Neuronal stem cell (in vitro differentiated cells): Measurements from ENCODE around the gene SLC7A9.
"Not testable (repeated sequence)": the region's sequence is repeated elsewhere in the genome, so short reads cannot be mapped to it uniquely, and the experiment has no call there.

Source experiments
- DNase-seq: peaks from one replicate; pipeline ENCODE4 v3.0.0-alpha.2; 2013; ENCODE audit warnings: low spot score
- H2AFZ ChIP-seq: one replicate; pipeline ENCODE4 v1.6.1; 2013; ENCODE audit warnings: mild to moderate bottlenecking, low read length, inconsistent platforms
- H2AK5ac ChIP-seq: 2 replicates; pipeline ENCODE4 v1.6.1; 2013; ENCODE audit warnings: low read depth, mild to moderate bottlenecking, inconsistent platforms, low read length, moderate library complexity, mixed read lengths
- H2BK120ac ChIP-seq: 2 replicates; pipeline ENCODE4 v1.6.1; 2013; ENCODE audit warnings: low read depth, mild to moderate bottlenecking, inconsistent platforms, low read length, moderate library complexity, mixed read lengths
- H2BK12ac ChIP-seq: one replicate; pipeline ENCODE4 v1.6.1; 2013; ENCODE audit warnings: low read length, inconsistent platforms
- H2BK15ac ChIP-seq: 2 replicates; pipeline ENCODE4 v1.6.1; 2013; ENCODE audit warnings: mild to moderate bottlenecking, low read length, inconsistent platforms, mixed read lengths
- H2BK5ac ChIP-seq: one replicate; pipeline ENCODE4 v1.6.1; 2013; ENCODE audit warnings: inconsistent platforms, mild to moderate bottlenecking, low read length, moderate library complexity
- H3K14ac ChIP-seq: one replicate; pipeline ENCODE4 v1.6.1; 2013; ENCODE audit warnings: low read length, inconsistent platforms
- H3K18ac ChIP-seq: 2 replicates; pipeline ENCODE4 v1.6.1; 2013; ENCODE audit warnings: low read length, inconsistent platforms
- H3K23ac ChIP-seq: 2 replicates; pipeline ENCODE4 v1.6.1; 2013; ENCODE audit warnings: low read depth, mild to moderate bottlenecking, mixed read lengths, low read length, inconsistent platforms; ENCODE audit not compliant: poor library complexity
- H3K27ac ChIP-seq: replicated peaks from 3 replicates; pipeline ENCODE4 v1.5.1; 2013; ENCODE audit warnings: low read length, inconsistent platforms
- H3K27me3 ChIP-seq, 3 experiments: 2 replicates each; pipeline ENCODE4 v1.6.1; 2013; ENCODE audit warnings: low read length in 3 of 3, mild to moderate bottlenecking in 2 of 3, inconsistent platforms in 1 of 3, low read depth in 1 of 3, mixed read lengths in 1 of 3, moderate library complexity in 1 of 3; ENCODE audit not compliant: control insufficient read depth in 3 of 3, insufficient read depth in 3 of 3
- H3K36me3 ChIP-seq, 2 donors: replicated peaks in 1 of 2; 2 replicates each; pipeline ENCODE4 v1.6.1; 2013; ENCODE audit warnings: low read length in 2 of 2; ENCODE audit not compliant: control insufficient read depth in 2 of 2, insufficient read depth in 2 of 2
- H3K4ac ChIP-seq: 2 replicates; pipeline ENCODE4 v1.6.1; 2013; ENCODE audit warnings: inconsistent platforms, mild to moderate bottlenecking, low read length, moderate library complexity
- H3K4me1 ChIP-seq, 2 donors: 1 replicate in 1 of 2; 2 replicates in 1 of 2; pipeline ENCODE4 v1.6.1; 2013; ENCODE audit warnings: low read length in 2 of 2, low read depth in 1 of 2; ENCODE audit not compliant: control insufficient read depth in 2 of 2, insufficient read depth in 1 of 2
- H3K4me2 ChIP-seq: one replicate; pipeline ENCODE4 v1.6.1; 2013; ENCODE audit warnings: mild to moderate bottlenecking, low read length, inconsistent platforms; ENCODE audit not compliant: insufficient read depth, poor library complexity, severe bottlenecking
- H3K4me3 ChIP-seq, 2 donors: 2 replicates each; pipeline ENCODE4 v1.5.1; 2013; ENCODE audit warnings: low read length in 2 of 2, mild to moderate bottlenecking in 2 of 2, inconsistent platforms in 1 of 2, moderate library complexity in 1 of 2
- H3K79me1 ChIP-seq: one replicate; pipeline ENCODE4 v1.6.1; 2013; ENCODE audit warnings: low read depth, mild to moderate bottlenecking, inconsistent platforms, low read length, moderate library complexity
- H3K9ac ChIP-seq: one replicate; pipeline ENCODE4 v1.6.1; 2013; ENCODE audit warnings: mild to moderate bottlenecking, low read depth, low read length, inconsistent platforms; ENCODE audit not compliant: poor library complexity
- H3K9me3 ChIP-seq, 2 donors: replicated peaks in 1 of 2; 2 replicates each; pipeline versions ENCODE3 to v1.6.1; 2013; ENCODE audit warnings: low read length in 2 of 2, mild to moderate bottlenecking in 2 of 2, inconsistent platforms in 1 of 2, low read depth in 1 of 2, mixed read lengths in 1 of 2, moderate library complexity in 1 of 2; ENCODE audit not compliant: control insufficient read depth in 2 of 2, insufficient read depth in 1 of 2
- H4K8ac ChIP-seq: one replicate; pipeline ENCODE4 v1.6.1; 2013; ENCODE audit warnings: low read depth, mild to moderate bottlenecking, inconsistent platforms, low read length, moderate library complexity
- H4K91ac ChIP-seq: one replicate; pipeline ENCODE4 v1.6.1; 2013; ENCODE audit warnings: low read length, low read depth, mild to moderate bottlenecking, inconsistent platforms; ENCODE audit not compliant: poor library complexity
- WGBS, 2 donors: extraction: QIAGEN DNeasy Blood & Tissue Kit; methylation state at CpG; one replicate each; pipeline ENCODE4 v1.1.7; 2013; ENCODE audit warnings: missing lambda C conversion rate in 2 of 2, mixed read lengths in 1 of 2; ENCODE audit not compliant: insufficient read length in 2 of 2, insufficient replicate concordance in 1 of 2; ENCODE audit errors: extremely low coverage in 2 of 2; 5-methylcytosine and 5-hydroxymethylcytosine counted together

Gene SLC7A9

DNA sequence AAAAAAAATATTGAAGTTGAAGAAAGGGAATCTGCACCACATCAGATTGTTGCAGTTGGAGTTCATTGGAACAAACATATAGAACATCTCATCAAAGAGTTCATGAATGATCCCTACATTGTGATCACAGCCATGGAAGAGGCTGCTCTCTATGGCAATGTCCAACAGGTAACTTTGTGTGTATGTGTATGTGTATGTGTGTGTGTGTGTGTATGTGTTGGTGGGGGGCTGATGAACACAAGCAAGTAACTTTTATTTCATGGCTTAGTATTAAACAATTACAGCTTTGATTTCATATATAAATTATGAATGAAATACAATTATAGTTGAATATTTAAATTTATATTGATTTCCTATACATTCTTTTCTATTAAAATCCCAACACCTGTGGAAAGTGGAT lies 69.4 kb downstream of the SLC7A9 start:
- no peaks in the 10 kb centered on the region for H3K36me3 ChIP-seq
- H2BK15ac ChIP-seq, result no peak overlapping the region
- H3K27me3 ChIP-seq, result peaks cover 0 to 3% (median 0%) of the 10 kb centered on the region in 3 experiments
- H3K9me3 ChIP-seq, result no peaks in the 10 kb centered on the region
- no peak overlapping the region for H3K4me3 ChIP-seq
- H2BK12ac ChIP-seq, result no peak overlapping the region
- no peak overlapping the region for H3K4ac ChIP-seq
- no peak for DNase-seq
- no peak overlapping the region for H2BK120ac ChIP-seq
- no peak overlapping the region for H4K91ac ChIP-seq
- H3K27ac ChIP-seq, result no peak overlapping the region
- no peak overlapping the region for H2AK5ac ChIP-seq
- H2AFZ ChIP-seq, result no peak overlapping the region
- H3K4me2 ChIP-seq, result no peak overlapping the region
- no peak overlapping the region for H2BK5ac ChIP-seq
- no peaks in the 10 kb centered on the region for H3K4me1 ChIP-seq
- no peak overlapping the region for H4K8ac ChIP-seq
- no peaks in the 10 kb centered on the region for H3K79me1 ChIP-seq
- H3K18ac ChIP-seq, result no peak overlapping the region
- H3K23ac ChIP-seq, result no peak overlapping the region
- H3K9ac ChIP-seq, result no peak overlapping the region
- H3K14ac ChIP-seq, result no peak overlapping the region

DNA sequence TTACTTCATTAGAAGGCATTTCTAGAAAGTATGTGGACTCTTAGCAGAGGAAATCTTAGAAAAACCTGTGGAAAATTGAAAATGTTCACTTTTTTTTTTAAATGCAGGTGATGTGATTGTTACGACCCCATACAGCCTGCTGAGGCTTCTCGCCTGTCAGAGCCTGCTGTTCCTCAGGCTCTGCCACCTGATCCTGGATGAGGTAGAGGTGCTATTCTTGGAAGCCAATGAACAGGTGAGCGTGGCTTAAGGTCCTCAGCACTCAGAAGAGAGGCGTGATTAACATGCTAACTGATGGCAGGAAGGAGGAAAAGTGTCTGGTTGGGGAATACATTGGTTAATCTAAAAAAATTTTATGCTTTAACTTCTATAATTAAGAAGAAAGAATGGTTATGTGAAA lies 71.4 kb downstream of the SLC7A9 start:
- no peak overlapping the region for H4K8ac ChIP-seq
- no peak overlapping the region for H2AFZ ChIP-seq
- H2AK5ac ChIP-seq, result no peak overlapping the region
- no peak overlapping the region for H4K91ac ChIP-seq
- H3K27ac ChIP-seq, result no peak overlapping the region
- H2BK5ac ChIP-seq, result no peak overlapping the region
- DNase-seq, result no peak
- H3K79me1 ChIP-seq, result no peaks in the 10 kb centered on the region
- no peak overlapping the region for H2BK15ac ChIP-seq
- no peaks in the 10 kb centered on the region for H3K4me1 ChIP-seq
- no CpG with 5 or more reads among the region's 4 CpGs for WGBS, 2 donors
- no peak overlapping the region for H3K14ac ChIP-seq
- peaks cover 0 to 3% (median 0%) of the 10 kb centered on the region in 3 experiments for H3K27me3 ChIP-seq
- H3K4ac ChIP-seq, result no peak overlapping the region
- H2BK120ac ChIP-seq, result no peak overlapping the region
- H3K9me3 ChIP-seq, result no peaks in the 10 kb centered on the region
- H3K18ac ChIP-seq, result no peak overlapping the region
- no peak overlapping the region for H2BK12ac ChIP-seq
- no peak overlapping the region for H3K23ac ChIP-seq
- H3K4me2 ChIP-seq, result no peak overlapping the region
- H3K36me3 ChIP-seq, result no peaks in the 10 kb centered on the region
- no peak overlapping the region for H3K9ac ChIP-seq
- H3K4me3 ChIP-seq, result no peak overlapping the region

DNA sequence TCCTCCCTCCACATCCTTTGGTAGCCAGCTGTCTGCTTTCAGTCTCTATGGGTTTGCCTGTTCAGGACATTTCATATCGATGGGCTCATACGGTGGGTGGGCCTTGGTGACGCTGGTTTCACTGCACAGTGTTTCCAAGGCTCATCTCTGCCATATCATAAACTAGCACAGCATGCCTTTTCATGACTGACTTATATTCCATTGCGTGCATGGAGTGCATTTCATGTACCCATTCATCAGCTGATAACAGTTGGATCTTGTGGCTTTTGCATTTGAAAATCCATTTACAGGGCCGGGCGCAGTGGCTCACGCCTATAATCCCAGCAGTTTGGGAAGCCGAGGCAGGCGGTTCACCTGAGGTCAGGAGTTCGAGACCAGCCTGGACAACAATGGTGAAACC lies 80.1 kb downstream of the SLC7A9 start:
- no peaks in the 10 kb centered on the region for H3K79me1 ChIP-seq
- H4K91ac ChIP-seq, result no peak overlapping the region
- no CpG with 5 or more reads among the region's 10 CpGs for whole genome bisulfite sequencing, 2 donors
- H3K4me1 ChIP-seq, result peaks cover 0 to 4% of the 10 kb centered on the region in 2 donors
- H3K27me3 ChIP-seq, result peaks cover 0 to 6% (median 0%) of the 10 kb centered on the region in 3 experiments
- no peak overlapping the region for H2BK12ac ChIP-seq
- H4K8ac ChIP-seq, result no peak overlapping the region
- H2AK5ac ChIP-seq, result no peak overlapping the region
- H2BK5ac ChIP-seq, result no peak overlapping the region
- H3K9me3 ChIP-seq, result no peaks in the 10 kb centered on the region
- no peak overlapping the region for H3K18ac ChIP-seq
- no peak for DNase-seq
- no peak overlapping the region for H3K27ac ChIP-seq
- H3K23ac ChIP-seq, result no peak overlapping the region
- H3K14ac ChIP-seq, result no peak overlapping the region
- no peak overlapping the region for H3K9ac ChIP-seq
- H2BK120ac ChIP-seq, result no peak overlapping the region
- no peak overlapping the region for H3K4me3 ChIP-seq
- H3K4ac ChIP-seq, result no peak overlapping the region
- no peak overlapping the region for H3K4me2 ChIP-seq
- H3K36me3 ChIP-seq, result no peaks in the 10 kb centered on the region
- H2BK15ac ChIP-seq, result no peak overlapping the region
- no peak overlapping the region for H2AFZ ChIP-seq

DNA sequence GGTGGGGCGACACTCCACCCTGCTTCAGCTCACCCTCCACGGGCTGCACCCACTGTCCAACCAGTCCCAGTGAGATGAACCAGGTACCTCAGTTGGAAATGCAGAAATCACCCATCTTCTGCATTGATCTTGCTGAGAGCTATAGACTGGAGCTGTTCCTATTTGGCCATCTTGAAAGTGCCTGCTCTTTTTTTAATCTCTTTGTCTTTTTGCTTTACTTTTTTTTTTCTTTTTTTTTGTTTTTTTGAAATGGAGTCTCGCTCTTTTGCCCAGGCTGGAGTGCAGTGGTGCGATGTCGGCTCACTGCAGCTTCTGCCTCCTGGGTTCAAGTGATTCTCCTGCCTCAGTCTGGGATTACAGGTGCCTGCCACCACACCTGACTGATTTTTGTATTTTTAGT lies 81.7 kb downstream of the SLC7A9 start:
- not testable (repeated sequence) for H4K91ac ChIP-seq, H3K27me3 ChIP-seq, H2BK5ac ChIP-seq, H3K23ac ChIP-seq, H3K36me3 ChIP-seq, H3K4me1 ChIP-seq, H3K27ac ChIP-seq, H2AK5ac ChIP-seq, H3K79me1 ChIP-seq, H3K4me3 ChIP-seq, H2BK120ac ChIP-seq, DNase-seq, H4K8ac ChIP-seq, H3K4me2 ChIP-seq, H2BK15ac ChIP-seq, H3K9ac ChIP-seq, H3K4ac ChIP-seq, H3K9me3 ChIP-seq, H3K14ac ChIP-seq
- Histone ChIP-seq H2AFZ (peak overlapping the region; percentile 52), H3K18ac (peak overlapping the region; percentile 38), H2BK12ac (peak overlapping the region; percentile 41)
- no CpG with 5 or more reads among the region's 5 CpGs for WGBS, 2 donors
